ENCODE measurements around the gene ANKRD33B. TPM values are rescaled to one million over a fixed set of nuclear protein-coding genes. Genes with fewer than 3 reads are reported as not detected.

Gene ANKRD33B
- total and polyA plus RNA-seq, 9 of the 15 experiments (the other 6 are each of a cell fraction or from before 2014, with no cell fraction given) = 0.10 to 1.7 (median 0.40) TPM

- ATAC-seq (no peak), DNase-seq (ENCODE audit: extremely low read depth in 1 of 4, low spot score in 3 of 4) (no peak), FAIRE-seq (no peak)
- Histone ChIP-seq H4K20me1 (replicated peaks; ENCODE audit: control insufficient read depth, insufficient read depth, low read length) (no peaks in the 10 kb centered on the region), H3K4me2 (ENCODE audit: insufficient read depth, low read length) (no peak overlapping the region), H3K27me3 (ENCODE audit: control insufficient read depth in 2 of 2, insufficient read depth in 2 of 2, low read length in 2 of 2) (no peaks in the 10 kb centered on the region), H3K79me2 (ENCODE audit: control insufficient read depth, insufficient read depth, low read length) (no peaks in the 10 kb centered on the region), H3K4me3 (no peak overlapping the region), H3K27ac (ENCODE audit: extremely low read depth, low read depth, low read length) (no peak overlapping the region), H2AFZ (ENCODE audit: low read depth, low read length) (no peak overlapping the region), H3K4me1 (replicated peaks in 1 of 2; ENCODE audit: control insufficient read depth in 2 of 2, insufficient read depth in 2 of 2, low read length in 2 of 2) (peaks cover 9 to 16% of the 10 kb centered on the region in 2 experiments), H3K9ac (ENCODE audit: insufficient read depth in 1 of 2, low read depth in 2 of 2, low read length in 2 of 2) (no peak overlapping the region), H3K9me1 (ENCODE audit: control insufficient read depth, insufficient read depth, low read length) (no peaks in the 10 kb centered on the region), H3K9me3 (replicated peaks; ENCODE audit: control insufficient read depth, insufficient read depth, low read depth, low read length) (no peaks in the 10 kb centered on the region), H3K36me3 (ENCODE audit: control insufficient read depth, insufficient read depth, low read length) (no peaks in the 10 kb centered on the region)
- intact Hi-C loops (cut with micrococcal nuclease) = no loop called here
- ChIA-PET POLR2A (interaction anchor here (1.4 kb wide), 1 partner anchor 24 kb away, joined by 7 read pairs; no protein-coding TSS in a partner anchor), CTCF (ENCODE audit: low intra/inter-chr PET ratio) (no interaction called here)
- 67% methylated on average over 13 of the region's 13 CpGs for WGBS (ENCODE audit: insufficient coverage, low coverage, missing lambda C conversion rate)
- BruUV-seq (replicated peaks) = no TSS peak
- in situ Hi-C loops (cut with MboI) = no loop called here
- TF ChIP-seq ZFP91 (CRISPR knock-in tag; IDR thresholded peaks at IDR 0.05) = no peak
- TF ChIP-seq ZHX1 (conservative IDR thresholded peaks at IDR 0.05; ENCODE audit: low read length) = no peak
- TF ChIP-seq TBP (optimal IDR thresholded peaks at IDR 0.05; ENCODE audit: low read depth, low read length) = no peak
- TF ChIP-seq PRDM10 (IDR thresholded peaks at IDR 0.05; ENCODE audit: partially characterized antibody) = no peak
- no peak for TF ChIP-seq JUN (IDR thresholded peaks at IDR 0.05; ENCODE audit: borderline replicate concordance, low read depth, low read length)
- TF ChIP-seq JUN (CRISPR knock-in tag; IDR thresholded peaks at IDR 0.05; ENCODE audit: borderline replicate concordance) = no peak
- TF ChIP-seq BHLHE40 (IDR thresholded peaks at IDR 0.05; ENCODE audit: low read length) = no peak
- no peak for TF ChIP-seq ZNF507 (tag; conservative IDR thresholded peaks at IDR 0.05)
- TF ChIP-seq TCF7 (IDR thresholded peaks at IDR 0.05; ENCODE audit: borderline replicate concordance) = no peak
- TF ChIP-seq RBM14 (IDR thresholded peaks at IDR 0.05; ENCODE audit: borderline replicate concordance, insufficient read depth, low read depth, low read length) = no peak
- TF ChIP-seq ZNF512 (tag; IDR thresholded peaks at IDR 0.05) = no peak
Measured at GRCh38 chr5:10583663-10584572, 20.0 kb downstream of the ANKRD33B start.

Data from K562 (cell line).